Measurements from ENCODE around the gene PHPT1. TPM values are rescaled to one million over a fixed set of nuclear protein-coding genes. Genes with fewer than 3 reads are reported as not detected.

The PHPT1 gene
- total and polyA plus RNA-seq, 2 of the 8 experiments (the other 6 are each of a cell fraction or from before 2014, with no cell fraction given) = 109 to 226 TPM

DNA sequence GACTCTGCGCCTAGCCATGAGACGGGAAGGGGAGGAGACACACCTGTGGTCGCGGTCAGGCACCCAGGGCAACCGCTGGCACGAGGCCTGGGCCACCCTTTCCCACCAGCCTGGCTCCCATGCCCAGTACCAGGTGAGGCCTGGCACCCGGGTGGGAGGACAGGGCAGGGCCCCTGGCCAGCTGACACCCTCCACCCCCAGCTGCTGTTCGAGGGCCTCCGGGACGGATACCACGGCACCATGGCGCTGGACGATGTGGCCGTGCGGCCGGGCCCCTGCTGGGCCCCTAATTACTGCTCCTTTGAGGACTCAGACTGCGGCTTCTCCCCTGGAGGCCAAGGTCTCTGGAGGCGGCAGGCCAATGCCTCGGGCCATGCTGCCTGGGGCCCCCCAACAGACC is 8.0 kb downstream of the PHPT1 start:
- Histone ChIP-seq H3K23ac (ENCODE audit: insufficient read length) (no peak overlapping the region), H3K79me1 (ENCODE audit: low read depth, low read length) (no peaks in the 10 kb centered on the region), H2AFZ (ENCODE audit: low read length) (no peak overlapping the region), H3K14ac (ENCODE audit: insufficient read length) (no peak overlapping the region), H3K4ac (replicated peaks; ENCODE audit: insufficient read length, low read depth, low read length) (no peak overlapping the region), H2AK5ac (ENCODE audit: low read depth, low read length) (no peak overlapping the region), H2BK120ac (replicated peaks; ENCODE audit: low read depth, low read length) (no peak overlapping the region), H3K4me3 (ENCODE audit: extremely low read depth in 1 of 4, insufficient read depth in 2 of 4, low read depth in 3 of 4, low read length in 4 of 4) (no peak overlapping the region), H3K9ac (replicated peaks in 1 of 4; ENCODE audit: extremely low read depth in 1 of 4, low read depth in 3 of 4, low read length in 3 of 4) (no peak overlapping the region), H3K23me2 (ENCODE audit: low read depth, low read length) (no peaks in the 10 kb centered on the region), H4K8ac (ENCODE audit: extremely low read depth, insufficient read depth, low read length) (0 out of 2 replicates have a peak overlapping the region, but pooled peaks have one; percentile 53), H2BK5ac (ENCODE audit: low read depth, low read length) (no peak overlapping the region), H3K27me3 (replicated peaks in 1 of 4; ENCODE audit: control insufficient read depth in 3 of 4, extremely low read depth in 1 of 4, insufficient read depth in 3 of 4, low read length in 3 of 4) (no peaks in the 10 kb centered on the region), H4K20me1 (replicated peaks in 1 of 2; ENCODE audit: control insufficient read depth in 1 of 2, insufficient read depth in 2 of 2, low read length in 2 of 2) (peaks cover 0 to 20% of the 10 kb centered on the region in 2 experiments), H3K4me1 (replicated peaks in 1 of 4; ENCODE audit: control insufficient read depth in 3 of 4, insufficient read depth in 4 of 4, low read length in 3 of 4) (no peaks in the 10 kb centered on the region; a peak in 1 of 7 replicates), H3K4me2 (ENCODE audit: insufficient read depth in 1 of 2, low read depth in 2 of 2, low read length in 2 of 2) (no peak overlapping the region), H3K36me3 (ENCODE audit: control insufficient read depth in 2 of 4, insufficient read depth in 4 of 4, low read length in 3 of 4) (peaks cover 3 to 12% (median 9%) of the 10 kb centered on the region in 4 experiments; a peak in 6 of 8 replicates), H2BK15ac (ENCODE audit: low read length) (no peak overlapping the region), H3K56ac (replicated peaks; ENCODE audit: insufficient read length, low read depth, low read length) (no peak overlapping the region), H3K18ac (ENCODE audit: extremely low read depth, low read length) (no peak overlapping the region), H3K79me2 (ENCODE audit: control insufficient read depth in 1 of 2, insufficient read depth in 2 of 2, low read length in 2 of 2) (no peaks in the 10 kb centered on the region), H4K91ac (replicated peaks; ENCODE audit: insufficient read length, low read length) (no peak overlapping the region), H3K9me3 (ENCODE audit: insufficient read depth in 2 of 2, low read depth in 1 of 2, low read length in 1 of 2) (no peaks in the 10 kb centered on the region), H4K5ac (ENCODE audit: insufficient read length, low read depth, low read length) (no peak overlapping the region), H2BK20ac (ENCODE audit: low read length) (no peak overlapping the region), H2BK12ac (ENCODE audit: low read depth, low read length) (no peak overlapping the region), H3K27ac (ENCODE audit: low read depth, low read length) (no peak overlapping the region)
- WGBS, 2 experiments (ENCODE audit: extremely low coverage in 1 of 2, insufficient coverage in 1 of 2, insufficient read length in 1 of 2, insufficient replicate concordance in 2 of 2, low coverage in 1 of 2, low lambda C conversion rate in 2 of 2, missing lambda C conversion rate in 1 of 2) = 95% methylated on average over 19 of the region's 19 CpGs; no CpG with 5 or more reads in 1 of the 2 experiments
- CTCF ChIA-PET (ENCODE audit: partially characterized antibody) = interaction anchor here (0.7 to 1.7 kb wide), 5 partner anchors 14 to 61 kb away, joined by 3 to 5 read pairs (median 4); partner anchors contain the start of genes AJM1 and CCDC183
- DNase-seq (ENCODE audit: low read depth in 1 of 2, low spot score in 2 of 2) = peak in 1 of 2 experiments; percentile 52
- POLR2A ChIA-PET (ENCODE audit: partially characterized antibody) = interaction anchor here (0.9 to 16.2 kb wide), 5 partner anchors 8 to 80 kb away, joined by 3 to 248 read pairs (median 4); partner anchors contain the start of genes AJM1 and EDF1
- no peak for FAIRE-seq
- TF ChIP-seq BCL11A (IDR thresholded peaks at IDR 0.05; ENCODE audit: low read depth in 2 of 2, low read length in 2 of 2) (no peak), KDM4A (IDR thresholded peaks at IDR 0.05; ENCODE audit: low read depth, low read length, severe bottlenecking) (no peak), CBX8 (IDR thresholded peaks at IDR 0.05; ENCODE audit: borderline replicate concordance, low read depth, low read length) (no peak), JUN (IDR thresholded peaks at IDR 0.05; ENCODE audit: low read depth, low read length) (no peak), SP2 (IDR thresholded peaks at IDR 0.05; ENCODE audit: low read length) (no peak), HDAC6 (IDR thresholded peaks at IDR 0.05; ENCODE audit: low read depth, low read length) (no peak), SIN3A (conservative IDR thresholded peaks at IDR 0.05 in 1 of 2, IDR thresholded peaks at IDR 0.05 in 1 of 2; ENCODE audit: low read depth in 1 of 2, low read length in 2 of 2) (no peak), SP1 (IDR thresholded peaks at IDR 0.05; ENCODE audit: low read depth, low read length) (no peak), POLR2A (IDR thresholded peaks at IDR 0.05; ENCODE audit: control extremely low read depth in 1 of 2, low read depth in 2 of 2, low read length in 2 of 2) (no peak), ASH2L (IDR thresholded peaks at IDR 0.05; ENCODE audit: low read length) (no peak), CBX5 (IDR thresholded peaks at IDR 0.05; ENCODE audit: low read depth, low read length) (no peak)
- TF ChIP-seq, protein P1, sequence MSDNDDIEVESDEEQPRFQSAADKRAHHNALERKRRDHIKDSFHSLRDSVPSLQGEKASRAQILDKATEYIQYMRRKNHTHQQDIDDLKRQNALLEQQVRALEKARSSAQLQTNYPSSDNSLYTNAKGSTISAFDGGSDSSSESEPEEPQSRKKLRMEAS (IDR thresholded peaks at IDR 0.05) = no peak
